NCI-H82 treated with DMSO at 0.1 percent for 48 hours (cell line): Measurements from ENCODE around the gene UQCRH.

Experiments
- DNase-seq: peaks from one replicate; lab custom pipeline; 2025; ENCODE audit not compliant: unreplicated experiment; lab: John Stamatoyannopoulos, UW

UQCRH gene

GRCh38 chr1:46303038-46303871 lies at the start of gene UQCRH, which contains the start of gene LRRC41:
Gene UQCRH, plus strand, starts transcription at chr1:46303698. Its CDS starts 69 bp downstream, at chr1:46303767.
Gene LRRC41, minus strand, starts transcription at chr1:46303616. Its CDS starts 294 bp downstream, at chr1:46303322.
- peak; percentile 91 for DNase-seq

GRCh38 chr1:46254668-46255067 lies 48.8 kb upstream of the UQCRH start:
- no peak for DNase-seq

GRCh38 chr1:46256523-46256922 lies 47.0 kb upstream of the UQCRH start:
- no peak for DNase-seq

- DNase-seq, result no peak
These were observed 41.0 kb upstream of the UQCRH start for GRCh38 chr1:46262508-46262907.

- DNase-seq, result no peak
These were observed 40.4 kb upstream of the UQCRH start for GRCh38 chr1:46263146-46263545.

GRCh38 chr1:46268578-46268977 lies 34.9 kb upstream of the UQCRH start:
- DNase-seq, result no peak

GRCh38 chr1:46274225-46275029 lies 29.1 kb upstream of the UQCRH start:
- no peak for DNase-seq

GRCh38 chr1:46275030-46275337 lies 28.5 kb upstream of the UQCRH start:
- DNase-seq, result no peak

- DNase-seq, result no peak
These were observed 25.7 kb upstream of the UQCRH start for GRCh38 chr1:46277658-46278373.

GRCh38 chr1:46278807-46279206 lies 24.7 kb upstream of the UQCRH start:
- no peak for DNase-seq

GRCh38 chr1:46280092-46280491 lies 23.4 kb upstream of the UQCRH start:
- no peak for DNase-seq

- no peak for DNase-seq
These were observed 22.5 kb upstream of the UQCRH start for GRCh38 chr1:46281021-46281420.

- DNase-seq, result no peak
These were observed 19.4 kb upstream of the UQCRH start for GRCh38 chr1:46284058-46284457.

GRCh38 chr1:46284597-46285564 lies 18.6 kb upstream of the UQCRH start:
- DNase-seq, result no peak

- DNase-seq, result peak; percentile 63
These were observed 17.6 kb upstream of the UQCRH start for GRCh38 chr1:46285730-46286477.

- no peak for DNase-seq
These were observed 14.9 kb upstream of the UQCRH start for GRCh38 chr1:46288485-46289133.

GRCh38 chr1:46289134-46289494 lies 14.4 kb upstream of the UQCRH start:
- DNase-seq, result no peak

- DNase-seq, result no peak
These were observed 13.5 kb upstream of the UQCRH start for GRCh38 chr1:46289976-46290375.

GRCh38 chr1:46295306-46295705 lies 8.2 kb upstream of the UQCRH start:
- DNase-seq, result no peak
